ENCODE measurements around the gene KLRC1. TPM values are rescaled to one million over a fixed set of nuclear protein-coding genes. Genes with fewer than 3 reads are reported as not detected.
"Not testable (repeated sequence)": the region's sequence is repeated elsewhere in the genome, so short reads cannot be mapped to it uniquely, and the experiment has no call there.

The KLRC1 gene
- total RNA-seq, 1 experiment from 2014 or later, result not detected

GRCh38 chr12:10457760-10458159 lies 4.6 kb upstream of the KLRC1 start:
- H3K27me3 Mint-ChIP-seq (ENCODE audit: unreplicated experiment), result no peaks in the 10 kb centered on the region
- TF ChIP-seq, protein P1, sequence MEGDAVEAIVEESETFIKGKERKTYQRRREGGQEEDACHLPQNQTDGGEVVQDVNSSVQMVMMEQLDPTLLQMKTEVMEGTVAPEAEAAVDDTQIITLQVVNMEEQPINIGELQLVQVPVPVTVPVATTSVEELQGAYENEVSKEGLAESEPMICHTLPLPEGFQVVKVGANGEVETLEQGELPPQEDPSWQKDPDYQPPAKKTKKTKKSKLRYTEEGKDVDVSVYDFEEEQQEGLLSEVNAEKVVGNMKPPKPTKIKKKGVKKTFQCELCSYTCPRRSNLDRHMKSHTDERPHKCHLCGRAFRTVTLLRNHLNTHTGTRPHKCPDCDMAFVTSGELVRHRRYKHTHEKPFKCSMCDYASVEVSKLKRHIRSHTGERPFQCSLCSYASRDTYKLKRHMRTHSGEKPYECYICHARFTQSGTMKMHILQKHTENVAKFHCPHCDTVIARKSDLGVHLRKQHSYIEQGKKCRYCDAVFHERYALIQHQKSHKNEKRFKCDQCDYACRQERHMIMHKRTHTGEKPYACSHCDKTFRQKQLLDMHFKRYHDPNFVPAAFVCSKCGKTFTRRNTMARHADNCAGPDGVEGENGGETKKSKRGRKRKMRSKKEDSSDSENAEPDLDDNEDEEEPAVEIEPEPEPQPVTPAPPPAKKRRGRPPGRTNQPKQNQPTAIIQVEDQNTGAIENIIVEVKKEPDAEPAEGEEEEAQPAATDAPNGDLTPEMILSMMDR (IDR thresholded peaks at IDR 0.05; ENCODE audit: unreplicated experiment), result no peak
- no peaks in the 10 kb centered on the region for H3K4me1 Mint-ChIP-seq (ENCODE audit: low read depth, unreplicated experiment)
- no peak overlapping the region for H3K27ac Mint-ChIP-seq (ENCODE audit: unreplicated experiment)
- DNase-seq, result no peak
- peaks cover 5% of the 10 kb centered on the region for H3K9me3 Mint-ChIP-seq (ENCODE audit: low read depth, unreplicated experiment)
- intact Hi-C loops (cut with micrococcal nuclease; ENCODE audit: unreplicated experiment), result no loop called here
- CTCF ChIA-PET, result no interaction called here
- no TSS peak for BruUV-seq (replicated peaks)
- no peaks in the 10 kb centered on the region for H3K36me3 Mint-ChIP-seq (ENCODE audit: insufficient read depth, unreplicated experiment)
- no peak overlapping the region for H3K4me3 Mint-ChIP-seq (ENCODE audit: low read depth, unreplicated experiment)

DNA sequence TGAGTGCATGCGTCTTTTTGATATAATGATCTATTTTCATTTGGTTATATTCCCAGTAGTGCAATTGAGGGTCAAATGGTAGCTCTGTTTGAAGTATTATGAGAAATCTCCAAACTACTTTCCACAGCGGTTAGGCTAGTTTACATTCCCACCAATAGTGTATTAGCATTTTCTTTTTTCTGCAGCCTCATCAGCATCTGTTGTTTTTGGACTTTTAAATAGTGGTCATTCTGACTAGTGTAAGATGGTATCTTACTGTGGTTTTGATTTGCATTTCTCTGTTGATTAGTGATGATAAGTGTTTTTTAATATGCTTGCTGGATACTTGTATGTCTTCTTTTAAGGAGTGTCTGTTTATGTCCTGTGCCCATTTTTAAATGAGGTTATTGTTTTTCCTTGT lies 3.7 kb upstream of the KLRC1 start:
- Mint-ChIP-seq H3K27ac (ENCODE audit: unreplicated experiment) (no peak overlapping the region), H3K9me3 (ENCODE audit: low read depth, unreplicated experiment) (peaks cover 2% of the 10 kb centered on the region), H3K27me3 (ENCODE audit: unreplicated experiment) (no peaks in the 10 kb centered on the region), H3K4me3 (ENCODE audit: low read depth, unreplicated experiment) (no peak overlapping the region), H3K4me1 (ENCODE audit: low read depth, unreplicated experiment) (no peaks in the 10 kb centered on the region), H3K36me3 (ENCODE audit: insufficient read depth, unreplicated experiment) (no peaks in the 10 kb centered on the region)
- intact Hi-C loops (cut with micrococcal nuclease; ENCODE audit: unreplicated experiment), result no loop called here
- BruUV-seq (replicated peaks), result no TSS peak
- no peak for DNase-seq
- TF ChIP-seq, protein P1 (IDR thresholded peaks at IDR 0.05; ENCODE audit: unreplicated experiment), result no peak
- CTCF ChIA-PET, result no interaction called here

DNA sequence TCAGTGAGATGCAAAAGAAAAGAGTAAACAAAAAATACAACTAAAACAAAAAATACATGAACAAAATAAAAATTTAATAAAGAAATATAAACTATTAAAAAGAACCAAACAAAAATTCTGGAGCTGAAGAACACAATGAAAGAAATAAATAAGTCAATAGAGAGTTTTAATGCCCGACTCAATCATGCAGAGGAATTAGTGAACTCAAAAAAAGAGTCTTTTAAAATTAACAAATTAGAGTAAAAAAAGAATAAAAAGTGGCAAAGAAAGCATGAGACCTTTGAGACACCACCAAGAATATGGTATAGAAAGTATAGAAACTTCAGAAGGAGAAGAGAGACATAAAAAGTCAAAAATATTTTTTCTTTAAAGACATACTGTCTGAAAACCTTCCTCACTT lies 2.6 kb upstream of the KLRC1 start:
- no peak overlapping the region for H3K27ac Mint-ChIP-seq (ENCODE audit: unreplicated experiment)
- intact Hi-C loops (cut with micrococcal nuclease; ENCODE audit: unreplicated experiment), result no loop called here
- H3K9me3 Mint-ChIP-seq (ENCODE audit: low read depth, unreplicated experiment), result no peaks in the 10 kb centered on the region
- no peak for DNase-seq
- BruUV-seq (replicated peaks), result no TSS peak
- no peaks in the 10 kb centered on the region for H3K36me3 Mint-ChIP-seq (ENCODE audit: insufficient read depth, unreplicated experiment)
- H3K4me3 Mint-ChIP-seq (ENCODE audit: low read depth, unreplicated experiment), result no peak overlapping the region
- H3K4me1 Mint-ChIP-seq (ENCODE audit: low read depth, unreplicated experiment), result no peaks in the 10 kb centered on the region
- no peaks in the 10 kb centered on the region for H3K27me3 Mint-ChIP-seq (ENCODE audit: unreplicated experiment)
- TF ChIP-seq, protein P1 (IDR thresholded peaks at IDR 0.05; ENCODE audit: unreplicated experiment), result no peak
- CTCF ChIA-PET, result no interaction called here

DNA sequence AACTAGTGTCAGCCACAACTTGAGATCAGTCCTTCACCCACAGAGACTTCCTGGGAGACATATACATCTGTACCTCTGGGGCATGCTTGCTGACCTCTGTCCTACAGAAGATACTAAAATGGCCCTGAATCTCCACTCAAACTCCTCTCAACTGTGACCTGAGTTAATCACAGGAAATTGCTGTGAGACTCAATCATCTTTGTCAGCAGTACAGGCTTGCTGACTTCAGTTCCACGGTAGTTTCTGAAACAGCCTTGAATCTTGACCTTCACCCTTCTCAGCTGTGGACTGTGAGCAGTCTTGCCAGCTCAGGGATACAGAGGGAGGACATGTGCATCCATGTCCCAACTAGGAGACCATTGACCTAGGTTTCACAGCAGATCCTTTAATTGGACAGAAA lies 1.4 kb upstream of the KLRC1 start:
- TF ChIP-seq, protein P1 (IDR thresholded peaks at IDR 0.05; ENCODE audit: unreplicated experiment), result no peak
- Mint-ChIP-seq H3K4me3 (ENCODE audit: low read depth, unreplicated experiment) (no peak overlapping the region), H3K9me3 (ENCODE audit: low read depth, unreplicated experiment) (no peaks in the 10 kb centered on the region), H3K27me3 (ENCODE audit: unreplicated experiment) (no peaks in the 10 kb centered on the region), H3K27ac (ENCODE audit: unreplicated experiment) (no peak overlapping the region), H3K4me1 (ENCODE audit: low read depth, unreplicated experiment) (no peaks in the 10 kb centered on the region), H3K36me3 (ENCODE audit: insufficient read depth, unreplicated experiment) (no peaks in the 10 kb centered on the region)
- no TSS peak for BruUV-seq (replicated peaks)
- intact Hi-C loops (cut with micrococcal nuclease; ENCODE audit: unreplicated experiment), result no loop called here
- CTCF ChIA-PET, result no interaction called here
- no peak for DNase-seq

GRCh38 chr12:10448236-10448635 lies 4.9 kb downstream of the KLRC1 start:
- Mint-ChIP-seq H3K27ac (ENCODE audit: unreplicated experiment) (no peak overlapping the region), H3K4me1 (ENCODE audit: low read depth, unreplicated experiment) (no peaks in the 10 kb centered on the region), H3K36me3 (ENCODE audit: insufficient read depth, unreplicated experiment) (no peaks in the 10 kb centered on the region), H3K9me3 (ENCODE audit: low read depth, unreplicated experiment) (no peaks in the 10 kb centered on the region), H3K27me3 (ENCODE audit: unreplicated experiment) (no peaks in the 10 kb centered on the region), H3K4me3 (ENCODE audit: low read depth, unreplicated experiment) (no peak overlapping the region)
- CTCF ChIA-PET, result no interaction called here
- TF ChIP-seq, protein P1 (IDR thresholded peaks at IDR 0.05; ENCODE audit: unreplicated experiment), result no peak
- no peak for DNase-seq
- BruUV-seq (replicated peaks), result no TSS peak
- intact Hi-C loops (cut with micrococcal nuclease; ENCODE audit: unreplicated experiment), result no loop called here

DNA sequence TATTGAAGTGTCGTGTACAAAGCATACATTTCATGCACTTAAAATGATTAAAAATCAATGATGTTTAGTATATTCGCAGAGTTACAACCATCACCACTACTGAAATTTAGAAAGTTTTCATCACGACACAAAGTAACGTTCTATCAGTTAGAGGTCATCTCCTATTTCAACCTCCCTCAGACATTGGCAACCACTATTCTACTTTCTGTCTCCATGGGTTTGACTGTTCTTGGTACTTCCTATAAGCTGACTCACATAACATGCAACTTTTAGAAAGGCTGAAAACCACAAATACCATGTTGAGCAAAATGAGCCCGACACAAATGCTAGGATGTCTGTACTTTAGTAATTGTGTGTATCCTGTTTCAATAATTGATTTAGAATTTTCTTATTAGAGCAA lies 7.1 kb downstream of the KLRC1 start:
- CTCF ChIA-PET; H3K4me1 Mint-ChIP-seq (ENCODE audit: low read depth, unreplicated experiment); H3K27ac Mint-ChIP-seq (ENCODE audit: unreplicated experiment); DNase-seq; H3K4me3 Mint-ChIP-seq (ENCODE audit: low read depth, unreplicated experiment); H3K36me3 Mint-ChIP-seq (ENCODE audit: insufficient read depth, unreplicated experiment); H3K9me3 Mint-ChIP-seq (ENCODE audit: low read depth, unreplicated experiment); intact Hi-C loops (cut with micrococcal nuclease; ENCODE audit: unreplicated experiment); H3K27me3 Mint-ChIP-seq (ENCODE audit: unreplicated experiment); BruUV-seq (replicated peaks): not testable (repeated sequence)

- H3K4me1 Mint-ChIP-seq (ENCODE audit: low read depth, unreplicated experiment); H3K4me3 Mint-ChIP-seq (ENCODE audit: low read depth, unreplicated experiment); CTCF ChIA-PET; H3K27ac Mint-ChIP-seq (ENCODE audit: unreplicated experiment); H3K9me3 Mint-ChIP-seq (ENCODE audit: low read depth, unreplicated experiment); DNase-seq; BruUV-seq (replicated peaks); H3K27me3 Mint-ChIP-seq (ENCODE audit: unreplicated experiment); H3K36me3 Mint-ChIP-seq (ENCODE audit: insufficient read depth, unreplicated experiment); intact Hi-C loops (cut with micrococcal nuclease; ENCODE audit: unreplicated experiment): not testable (repeated sequence)
Measured at GRCh38 chr12:10441144-10441543, 12.0 kb downstream of the KLRC1 start.
